Measurements from ENCODE around the gene DNAJC27.

The DNAJC27 gene

GRCh38 chr2:24903161-24904103 is 68.3 kb downstream of the DNAJC27 start:
- no peak for DNase-seq

- no peak for DNase-seq
Observed at GRCh38 chr2:24899361-24899910, 72.3 kb downstream of the DNAJC27 start.

GRCh38 chr2:24898122-24899109 is 73.3 kb downstream of the DNAJC27 start:
- DNase-seq = no peak

- no peak for DNase-seq
Observed at GRCh38 chr2:24894750-24895149, 77.0 kb downstream of the DNAJC27 start.

GRCh38 chr2:24893934-24894333 is 77.8 kb downstream of the DNAJC27 start:
- no peak for DNase-seq
